ENCODE measurements around the gene TUBGCP6.

Gene TUBGCP6

DNA sequence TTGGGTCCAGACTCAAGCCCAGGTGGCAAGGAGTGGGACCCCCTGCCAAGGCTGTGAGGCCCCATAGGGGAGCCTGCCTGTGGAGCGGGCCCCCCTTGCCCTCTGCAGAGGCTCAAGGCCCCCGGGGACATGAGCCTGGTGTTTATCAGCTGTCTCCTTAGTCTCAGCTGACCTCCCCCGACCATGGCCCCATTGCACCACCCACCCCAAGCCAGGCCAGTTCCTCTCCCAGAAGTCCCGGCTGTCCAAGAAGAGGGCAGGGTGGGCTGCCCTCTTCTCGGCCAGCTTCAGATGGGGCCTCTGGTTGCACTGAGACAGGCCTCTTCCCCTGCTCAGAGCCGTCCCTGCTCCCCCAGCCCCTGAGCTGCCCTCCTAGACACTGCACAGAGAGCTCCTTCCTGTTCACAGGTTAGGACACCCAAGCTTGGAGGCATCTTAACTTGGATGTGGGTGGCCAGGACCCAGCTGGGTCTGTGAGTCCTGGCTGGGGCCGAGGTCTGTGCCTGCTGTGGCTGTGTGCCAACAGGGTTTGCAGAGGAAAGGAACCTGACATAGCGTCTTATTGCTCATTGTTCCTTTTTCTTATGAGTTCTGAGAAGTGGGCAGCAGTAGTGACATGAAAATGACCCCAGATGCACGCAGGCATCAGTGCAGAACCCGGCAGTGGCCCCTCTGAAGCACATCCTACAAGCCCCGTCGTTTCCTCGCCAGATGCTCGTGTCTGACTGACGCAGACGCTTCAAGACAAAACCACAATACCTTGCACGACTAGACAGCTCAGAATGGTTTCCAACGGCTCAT, 53.7 kb downstream of the TUBGCP6 start:
- no peak for FAIRE-seq

DNA sequence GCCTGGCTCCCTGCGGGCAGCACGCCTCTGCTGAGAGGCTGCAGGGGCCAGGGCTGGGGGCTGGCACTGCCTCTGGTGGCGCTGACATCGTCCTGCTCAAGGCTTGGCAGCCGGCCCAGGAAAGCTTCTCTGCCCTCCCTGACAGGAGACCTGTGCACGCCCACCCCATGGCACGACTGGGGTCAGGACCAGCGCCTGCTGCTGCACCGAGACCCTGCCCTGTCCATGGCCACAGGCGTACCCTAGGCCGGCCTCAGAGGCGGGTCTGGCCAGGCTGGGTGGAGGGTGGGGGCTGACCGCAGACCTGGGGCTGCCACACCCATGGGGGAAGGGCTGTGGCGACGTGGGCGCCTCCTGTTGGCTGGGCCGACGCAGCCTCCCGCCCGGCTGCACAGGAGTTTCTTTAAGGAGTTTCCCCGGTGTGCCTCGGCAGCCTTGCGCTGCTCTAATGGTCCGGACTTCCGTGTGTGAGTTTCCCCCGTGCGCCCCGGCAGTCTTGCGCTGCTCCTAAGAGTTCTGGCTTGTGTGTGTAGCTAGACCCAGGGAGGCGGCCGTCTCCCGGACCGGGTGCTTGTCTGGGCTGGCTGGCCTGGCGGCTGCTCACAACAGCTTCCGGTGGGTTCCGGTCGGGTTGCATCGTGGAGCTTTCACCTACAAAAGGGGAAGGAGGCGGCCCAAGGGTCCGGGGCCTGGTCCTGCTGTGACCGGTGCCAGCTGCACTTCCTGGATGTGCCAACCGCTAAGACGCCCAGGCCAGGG, 54.5 kb downstream of the TUBGCP6 start:
- no peak for FAIRE-seq

DNA sequence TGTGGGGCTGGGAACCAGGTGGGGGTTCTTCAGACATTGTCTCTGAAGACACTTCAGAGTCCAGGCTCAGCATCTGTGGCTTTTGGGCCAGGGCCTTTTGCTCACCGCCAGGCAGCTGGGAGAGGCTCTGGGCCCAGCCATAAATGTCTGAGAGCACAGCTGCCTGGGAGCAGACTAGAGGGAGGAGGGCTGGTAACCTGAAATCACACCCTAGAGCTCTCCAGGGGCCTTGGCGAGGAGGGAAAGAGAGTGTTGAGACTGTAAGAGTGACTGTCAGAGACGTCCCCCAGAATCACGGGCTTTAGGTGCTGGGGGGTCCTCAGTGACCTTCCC, 55.0 kb downstream of the TUBGCP6 start:
- no peak for FAIRE-seq

DNA sequence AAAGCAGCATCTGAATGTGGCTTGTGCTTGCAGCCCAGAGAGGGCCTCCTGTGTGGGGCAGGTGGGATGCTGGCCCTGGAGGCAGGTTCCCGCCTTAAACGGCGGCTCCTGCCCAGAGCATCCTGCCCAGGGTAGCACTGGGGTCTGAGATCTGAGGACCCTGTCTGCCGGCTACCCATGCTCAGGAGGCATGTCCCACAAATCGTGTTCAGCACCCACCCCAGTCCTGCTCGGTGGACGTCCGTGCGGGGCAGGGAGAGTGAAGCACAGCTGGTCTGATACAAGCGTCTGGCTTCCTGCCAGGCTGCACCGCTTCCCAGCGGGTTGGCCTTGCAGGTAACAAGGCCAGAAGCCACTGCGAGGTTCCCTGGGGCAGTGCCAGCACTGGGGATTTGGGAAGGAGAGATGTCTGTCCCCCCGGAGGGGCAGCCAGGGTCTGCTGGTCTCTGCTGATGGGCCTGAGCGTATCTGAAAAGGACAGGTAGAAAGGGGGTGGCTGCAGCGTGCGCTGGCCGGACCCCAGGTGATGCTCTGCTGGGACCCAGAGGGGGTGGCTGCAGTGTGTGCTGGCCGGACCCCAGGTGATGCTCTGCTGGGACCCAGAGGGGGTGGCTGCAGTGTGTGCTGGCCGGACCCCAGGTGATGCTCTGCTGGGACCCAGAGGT, 55.5 kb downstream of the TUBGCP6 start:
- no peak for FAIRE-seq

DNA sequence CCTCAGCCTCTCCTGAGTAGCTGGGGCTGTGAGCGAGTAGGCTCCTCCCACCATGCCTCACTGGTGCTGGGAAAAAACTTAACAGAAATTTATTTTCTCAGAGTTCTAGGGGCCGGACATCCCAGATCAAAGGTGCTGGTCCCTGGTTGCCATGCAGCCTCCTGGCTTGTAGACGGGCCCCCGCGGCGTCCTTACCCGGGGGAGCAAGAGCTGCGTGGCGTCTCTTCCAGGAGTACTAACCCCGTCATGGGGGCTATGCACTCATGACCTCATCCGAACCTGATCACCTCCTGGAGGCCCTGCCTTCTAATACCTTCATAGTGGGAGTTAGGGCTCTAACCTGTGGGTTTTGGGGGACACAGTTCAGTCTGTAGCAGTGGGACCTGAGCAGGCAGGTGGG, 56.5 kb downstream of the TUBGCP6 start:
- no peak for FAIRE-seq

DNA sequence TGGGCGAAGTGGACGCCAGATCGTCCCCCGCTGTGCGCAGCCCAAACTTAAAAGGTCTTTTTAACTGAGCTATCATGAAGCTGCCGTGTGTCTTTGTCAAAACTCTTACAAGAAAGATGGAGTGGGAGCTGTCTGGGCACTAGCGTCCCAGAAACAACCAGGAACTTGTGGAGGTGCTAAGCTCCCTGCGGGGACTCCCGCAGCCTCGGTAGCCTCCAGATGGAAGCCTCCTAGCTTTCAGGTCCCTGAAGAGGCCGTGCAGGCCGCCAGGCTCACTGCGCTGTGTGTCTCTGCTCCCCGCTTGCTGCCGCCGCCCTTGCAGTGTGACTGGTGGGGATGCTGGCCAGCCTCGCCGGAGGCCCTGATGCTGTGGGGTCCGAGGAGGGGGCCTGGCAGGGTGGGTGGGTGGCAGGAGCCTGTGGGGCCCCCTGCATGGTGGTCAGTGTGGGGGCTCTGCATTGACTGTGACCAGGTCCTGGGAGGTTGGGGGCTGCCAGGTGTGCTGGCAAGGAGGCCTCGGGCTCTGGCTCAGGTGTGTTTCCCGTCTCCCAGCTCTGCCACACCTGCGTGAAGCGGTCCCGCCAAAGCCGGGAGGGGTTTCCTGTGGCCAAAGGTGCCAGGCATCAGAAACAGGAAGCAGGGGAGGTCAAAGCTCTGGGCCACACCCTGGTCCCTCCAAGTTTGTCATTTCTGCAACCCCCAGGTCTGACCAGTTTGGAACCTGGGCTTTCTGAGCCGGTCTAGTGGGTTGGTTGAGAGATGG, 57.9 kb downstream of the TUBGCP6 start:
- no peak for FAIRE-seq

DNA sequence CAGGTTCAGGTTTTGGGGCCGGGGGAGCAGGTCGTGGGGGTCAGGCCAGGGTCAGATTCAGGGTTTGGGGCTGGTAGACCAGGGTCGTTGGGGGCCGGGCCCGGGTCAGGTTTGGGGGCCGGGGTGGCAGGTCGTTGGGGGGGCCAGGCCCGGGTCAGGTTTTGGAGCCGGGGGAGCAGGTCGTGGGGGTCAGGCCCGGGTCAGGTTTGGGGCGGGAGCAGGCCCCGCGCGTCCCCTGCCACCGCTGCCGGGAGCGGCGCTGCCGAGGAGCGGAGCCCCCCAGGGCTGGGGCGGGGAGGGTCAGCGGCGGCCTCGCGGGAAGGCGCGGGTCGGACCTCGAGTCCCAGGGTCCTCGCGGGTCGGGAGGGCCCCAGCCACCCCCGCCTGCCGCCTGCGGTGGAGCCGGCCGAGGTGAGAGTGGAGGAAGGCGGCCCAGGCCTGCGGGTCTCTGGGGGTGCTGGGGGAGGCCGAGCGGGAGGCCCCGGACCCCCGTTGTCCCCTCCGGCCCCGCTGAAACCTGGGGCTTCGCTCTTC, 58.6 kb downstream of the TUBGCP6 start:
- FAIRE-seq = no peak

GRCh38 chr22:50185375-50186087, 59.3 kb downstream of the TUBGCP6 start, which contains the start of gene TRABD:
TRABD (plus strand) TSS chr22:50185913; CDS start chr22:50193061, 7,148 bp downstream.
- no peak for FAIRE-seq

DNA sequence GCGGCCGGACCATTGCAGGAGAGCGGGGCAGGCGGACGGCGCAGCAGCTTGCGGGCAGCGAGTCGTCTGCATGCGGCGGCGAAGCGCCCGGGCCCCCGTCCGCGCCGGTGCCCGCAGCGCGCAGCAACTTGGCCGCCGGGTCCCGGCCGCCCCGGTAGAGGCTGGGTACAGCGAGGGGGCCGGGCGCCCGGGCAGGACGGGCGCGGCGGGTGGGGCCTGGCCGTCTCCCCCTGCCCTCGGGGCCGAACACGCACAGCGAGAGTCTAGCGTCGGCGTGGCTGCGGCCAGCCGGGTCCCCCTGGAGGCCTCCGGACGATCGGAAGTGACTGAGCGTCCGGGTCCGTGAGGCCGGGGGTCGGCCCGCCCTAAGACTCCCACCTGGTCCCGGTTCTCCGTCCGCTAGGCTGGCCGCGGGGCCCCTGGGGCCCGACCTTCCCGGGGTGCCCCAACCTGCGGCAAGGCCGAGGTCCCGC, 59.9 kb downstream of the TUBGCP6 start:
- no peak for FAIRE-seq

GRCh38 chr22:50184004-50184901, 60.6 kb downstream of the TUBGCP6 start:
- no peak for FAIRE-seq

DNA sequence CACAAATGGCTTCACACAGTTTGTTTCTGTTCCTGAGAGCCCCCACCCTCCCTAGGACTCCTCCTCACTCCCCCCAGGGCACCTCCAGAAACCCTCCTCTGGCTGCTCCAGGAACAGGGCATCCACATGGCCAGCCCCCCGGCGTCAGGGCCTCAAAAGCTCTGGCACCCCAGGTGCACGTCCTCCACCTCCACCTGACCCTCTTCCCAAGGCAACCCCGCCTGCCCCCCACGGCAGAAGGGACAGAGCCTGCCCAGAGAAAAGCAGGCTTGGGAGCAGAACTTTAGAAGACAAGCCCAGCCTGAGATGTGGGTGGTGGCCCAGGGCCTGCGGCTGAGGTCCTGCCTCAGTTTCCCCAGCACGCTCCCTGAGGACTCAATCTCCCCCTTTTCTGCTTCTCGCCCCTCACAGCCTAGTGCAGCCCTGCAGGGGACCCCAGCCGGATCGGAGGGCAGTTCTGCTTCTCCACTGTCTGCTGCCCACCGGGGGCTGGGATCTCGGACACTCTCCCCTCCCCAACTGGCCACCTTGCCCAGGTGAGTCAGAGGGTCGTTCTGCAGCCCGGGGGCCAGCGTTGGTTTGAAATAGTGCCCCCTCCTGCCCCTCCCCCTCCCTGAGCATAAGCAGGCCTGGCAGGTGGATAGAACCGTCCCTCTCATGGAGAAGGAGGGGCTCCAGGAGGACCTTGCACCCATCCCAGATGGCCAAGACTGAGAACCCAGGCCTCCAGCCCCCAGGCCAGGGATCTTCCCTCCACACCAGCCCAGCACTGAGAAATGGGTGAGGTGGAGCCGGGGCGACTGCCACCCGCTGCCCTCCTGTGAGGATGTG, 61.5 kb downstream of the TUBGCP6 start:
- no peak for FAIRE-seq

GRCh38 chr22:50182176-50183081, 62.4 kb downstream of the TUBGCP6 start:
- FAIRE-seq = no peak

- FAIRE-seq = no peak
These were observed 63.9 kb downstream of the TUBGCP6 start for GRCh38 chr22:50180727-50181521.

GRCh38 chr22:50179937-50180726, 64.7 kb downstream of the TUBGCP6 start:
- no peak for FAIRE-seq

DNA sequence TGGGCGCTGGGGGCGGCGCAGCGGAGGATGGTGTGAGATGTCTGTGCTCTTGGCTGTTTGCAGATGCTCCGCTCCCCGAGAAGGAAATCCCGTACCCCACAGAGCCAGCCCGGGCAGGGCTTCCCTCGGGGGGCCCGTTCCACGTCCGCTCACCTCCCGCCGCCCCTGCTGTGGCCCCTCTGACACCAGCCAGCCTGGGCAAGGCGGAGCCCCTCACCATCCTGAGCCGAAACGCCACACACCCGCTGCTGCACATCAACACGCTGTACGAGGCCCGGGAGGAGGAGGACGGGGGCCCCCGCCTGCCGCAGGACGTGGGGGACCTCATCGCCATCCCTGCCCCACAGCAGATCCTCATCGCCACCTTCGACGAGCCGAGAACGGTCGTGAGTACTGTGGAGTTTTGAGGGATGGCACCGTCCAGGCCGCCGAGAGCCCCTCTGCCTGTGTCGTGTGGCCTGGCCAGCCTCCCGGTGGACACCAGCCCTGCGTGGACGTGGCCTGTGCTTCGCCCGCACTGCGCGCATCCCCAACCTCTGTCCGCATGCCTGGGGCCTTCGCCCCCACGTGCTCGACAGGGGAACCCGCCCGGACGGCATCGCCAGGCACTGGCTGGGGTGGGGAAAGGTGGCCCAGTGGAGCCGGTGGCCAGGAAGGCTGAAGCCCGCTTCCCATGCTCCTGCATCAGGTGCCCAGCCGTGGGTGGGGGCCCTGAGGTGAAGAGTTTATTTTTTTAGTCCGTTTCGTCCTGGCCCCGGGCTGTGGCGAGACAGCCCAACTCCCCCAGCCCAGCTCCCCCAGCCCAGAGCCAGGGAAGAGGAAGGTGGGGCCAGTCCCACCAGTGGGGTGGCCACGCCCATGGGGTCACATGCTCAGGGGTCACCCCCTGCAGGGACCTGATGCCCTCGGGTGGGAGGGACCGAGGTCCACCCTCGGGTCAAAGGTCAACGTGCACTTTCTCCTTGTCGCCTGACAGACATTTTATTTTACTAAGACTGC, 65.7 kb downstream of the TUBGCP6 start:
- no peak for FAIRE-seq

GRCh38 chr22:50178471-50178864, 66.4 kb downstream of the TUBGCP6 start:
- no peak for FAIRE-seq

All from G401.6 (cell line).